GM19239 (cell line): ENCODE data around the gene RTN4RL1.
"Not testable (repeated sequence)": the region's sequence is repeated elsewhere in the genome, so short reads cannot be mapped to it uniquely, and the experiment has no call there.

Experiments used
- DNase-seq: peaks from one replicate; pipeline ENCODE4 v3.0.0; 2011; ENCODE audit warnings: low spot score; ENCODE audit not compliant: insufficient read length
- FAIRE-seq: peaks from 2 replicates; lab custom pipeline; 2011; peaks lifted over from hg19 to GRCh38; lab: Jason Lieb, UNC

The RTN4RL1 gene

DNA sequence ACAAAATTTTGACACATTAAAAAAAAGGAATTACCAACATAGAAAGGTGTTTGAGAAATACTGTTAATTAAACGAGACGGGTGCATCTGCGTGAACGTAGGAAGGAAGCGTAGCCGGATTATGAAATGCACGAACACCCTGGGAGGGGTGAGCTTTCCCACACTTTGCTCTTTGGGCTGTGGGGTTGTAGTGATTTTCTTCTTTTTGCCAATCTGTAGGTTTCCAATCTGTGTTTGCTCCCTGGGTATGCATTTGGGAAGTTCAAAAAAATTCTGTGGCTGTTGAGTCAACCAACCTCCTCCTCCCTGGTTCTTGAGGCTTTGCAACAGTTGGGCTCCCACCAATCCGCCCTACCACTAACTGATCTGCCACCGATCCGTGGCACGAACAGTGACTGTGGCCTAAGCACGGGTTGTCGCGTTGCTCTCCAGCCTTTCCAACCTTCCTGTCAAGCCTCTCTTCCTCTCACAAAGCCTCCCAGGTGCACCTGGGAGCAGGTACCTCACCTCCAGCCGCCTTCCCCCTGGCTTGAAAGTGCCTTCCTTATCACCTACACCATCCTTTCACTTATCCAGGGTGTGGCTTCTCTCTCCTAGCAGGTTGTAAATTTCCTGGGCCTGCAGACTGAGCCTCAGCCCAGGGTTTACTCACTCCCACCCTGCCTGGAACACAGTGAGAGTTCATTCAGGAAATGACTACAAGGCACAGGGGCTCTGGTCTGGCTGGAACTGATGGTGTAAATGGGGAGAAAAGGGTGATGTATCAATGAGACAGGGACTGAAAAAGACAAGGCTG lies 16.6 kb downstream of the RTN4RL1 start:
- DNase-seq (no peak), FAIRE-seq (no peak)

DNA sequence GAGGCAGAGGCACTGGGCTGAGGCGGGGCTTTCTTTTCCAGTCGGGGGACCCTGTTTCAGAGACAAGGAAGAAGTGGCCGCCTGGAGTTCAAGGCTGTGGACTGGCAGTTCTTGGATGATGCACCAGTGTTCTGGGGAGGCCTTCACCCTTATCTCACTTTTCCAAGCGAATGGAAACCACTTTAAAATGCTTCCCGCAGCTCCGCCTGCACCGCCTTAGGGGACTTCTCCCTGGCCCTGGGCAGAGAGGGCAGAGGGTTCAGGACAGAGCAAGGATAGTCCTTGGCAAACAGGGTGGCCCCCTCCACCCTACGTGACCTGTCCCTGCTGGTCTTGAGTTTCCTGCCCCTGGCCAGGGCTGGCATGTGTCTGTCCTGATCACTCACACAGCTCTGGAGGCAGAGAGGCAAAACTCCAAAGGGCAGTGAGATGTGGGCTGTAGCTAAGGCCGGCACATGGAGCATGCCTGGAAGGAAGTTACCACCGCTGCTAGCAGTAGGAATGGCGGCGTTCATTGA lies 20.6 kb downstream of the RTN4RL1 start:
- DNase-seq (no peak), FAIRE-seq (no peak)

DNA sequence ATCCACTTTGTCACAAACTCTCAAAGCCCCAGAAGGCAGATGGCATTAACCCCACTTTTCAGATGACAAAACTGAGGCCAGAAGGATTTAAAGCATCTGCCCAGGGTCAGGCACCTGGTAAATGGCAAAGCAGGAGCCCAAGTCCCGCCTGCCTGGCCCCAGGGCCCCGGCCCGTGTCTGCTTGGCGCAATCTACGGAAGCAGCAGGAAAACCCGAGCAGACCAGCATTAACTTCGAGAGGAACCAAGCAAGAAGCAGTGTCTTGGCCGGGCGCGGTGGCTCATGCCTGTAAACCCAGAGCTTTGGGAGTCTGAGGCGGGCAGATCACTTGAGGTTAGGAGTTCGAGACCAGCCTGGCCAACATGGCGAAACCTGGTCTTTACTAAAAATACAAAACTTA lies 21.6 kb downstream of the RTN4RL1 start:
- DNase-seq (no peak), FAIRE-seq (no peak)

DNA sequence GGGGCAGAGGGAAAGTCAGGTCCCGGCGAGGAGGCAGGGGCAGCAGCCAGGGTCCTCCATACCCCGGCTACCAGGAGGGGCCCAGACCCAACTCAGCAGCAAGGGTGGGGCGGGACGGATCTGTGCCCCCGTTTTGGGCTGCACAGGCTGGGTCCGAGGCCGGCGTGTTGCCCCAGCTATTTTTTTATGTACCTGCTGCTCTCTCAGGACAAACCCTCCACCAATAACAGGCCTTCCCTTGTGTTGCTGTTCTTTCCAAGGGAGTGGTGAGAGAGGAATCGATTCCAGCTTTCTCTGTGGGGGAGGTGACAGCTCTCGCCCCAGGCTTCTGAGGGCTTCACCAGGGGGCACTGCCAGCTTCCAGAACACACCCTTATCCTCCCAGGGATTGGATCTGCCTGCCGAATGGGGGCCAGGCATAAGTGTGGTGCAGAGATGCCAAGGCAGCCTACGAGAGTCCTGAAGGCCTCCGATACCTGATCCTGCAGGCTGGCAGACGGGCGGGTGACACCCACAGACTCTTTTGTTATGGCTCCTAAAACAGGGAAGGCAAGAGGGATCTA lies 22.3 kb downstream of the RTN4RL1 start:
- DNase-seq (no peak), FAIRE-seq (no peak)

DNA sequence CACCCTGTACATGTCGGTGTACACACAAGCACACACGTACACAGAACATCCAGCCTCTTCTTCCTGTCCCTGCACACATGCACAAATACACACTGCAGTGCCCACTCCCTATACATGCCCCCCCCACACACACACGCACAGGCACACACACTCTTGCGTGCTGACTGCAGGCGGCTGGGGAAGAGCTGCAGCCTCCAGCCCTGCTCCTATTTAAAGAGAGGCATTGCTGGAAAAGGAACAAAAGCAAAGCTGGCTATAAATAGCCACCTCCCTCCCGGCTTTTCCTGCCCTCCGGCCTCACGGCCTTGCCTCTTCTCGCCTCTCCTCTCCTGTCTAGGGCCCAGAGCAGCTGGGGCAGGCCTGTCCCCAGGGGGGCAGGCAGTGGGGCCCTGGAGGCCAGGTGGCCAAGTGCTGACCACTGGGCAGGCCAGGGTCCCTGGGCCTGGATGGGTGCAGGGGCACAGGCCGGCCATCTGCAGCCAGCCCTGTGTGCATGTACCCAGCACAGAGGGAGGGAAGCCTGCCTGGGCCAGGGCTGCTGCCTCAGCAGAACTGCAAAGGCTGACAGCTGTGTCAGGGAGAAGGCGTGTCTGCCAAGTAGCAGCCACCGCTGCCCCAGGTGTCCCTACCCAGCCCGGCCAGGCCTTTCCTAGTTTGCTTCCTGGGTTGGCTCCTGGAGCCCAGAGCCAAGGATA lies 25.4 kb downstream of the RTN4RL1 start:
- no peak for DNase-seq
- FAIRE-seq: no peak

DNA sequence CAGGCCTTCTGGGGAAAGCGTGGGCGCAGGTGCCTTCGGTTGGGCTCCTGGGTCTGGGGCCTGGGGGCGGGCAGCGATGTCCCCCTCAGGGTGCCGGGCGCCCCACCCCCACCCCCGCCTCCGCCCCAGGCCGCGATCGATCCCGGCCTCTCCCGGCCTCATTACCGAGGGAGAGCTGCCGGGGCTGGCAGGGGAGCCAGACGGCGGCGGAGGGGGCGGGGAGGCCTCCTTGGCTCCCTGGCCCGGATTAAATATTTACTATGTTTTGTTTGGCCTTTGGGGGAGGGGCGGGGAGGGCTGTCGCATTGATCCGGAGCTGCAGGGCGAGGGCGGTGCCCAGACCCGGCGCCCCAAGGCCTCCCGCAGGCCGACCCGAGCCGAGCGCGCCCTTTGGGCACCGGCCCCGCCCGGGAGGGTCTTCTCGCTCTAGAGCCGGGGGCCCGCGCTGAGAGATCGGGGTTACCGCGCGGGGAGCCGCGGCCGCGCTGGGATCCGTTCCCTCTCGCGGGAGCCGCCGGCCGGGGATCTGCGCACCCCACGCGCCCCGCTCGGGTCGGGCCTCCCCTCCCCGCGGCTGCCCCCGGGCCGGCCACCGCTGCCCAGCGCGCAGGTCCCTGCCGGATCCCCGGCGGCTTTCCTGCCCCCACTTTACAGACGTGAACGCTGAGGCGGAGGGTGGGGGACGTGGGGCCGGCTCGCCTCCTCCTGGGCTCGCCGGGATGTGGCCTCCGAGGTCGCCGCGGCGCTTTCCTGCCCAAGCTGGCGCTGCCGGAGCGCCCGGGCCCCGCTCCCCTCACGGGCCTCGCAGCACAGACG lies 27.0 kb downstream of the RTN4RL1 start:
- DNase-seq (no peak), FAIRE-seq (no peak)

DNA sequence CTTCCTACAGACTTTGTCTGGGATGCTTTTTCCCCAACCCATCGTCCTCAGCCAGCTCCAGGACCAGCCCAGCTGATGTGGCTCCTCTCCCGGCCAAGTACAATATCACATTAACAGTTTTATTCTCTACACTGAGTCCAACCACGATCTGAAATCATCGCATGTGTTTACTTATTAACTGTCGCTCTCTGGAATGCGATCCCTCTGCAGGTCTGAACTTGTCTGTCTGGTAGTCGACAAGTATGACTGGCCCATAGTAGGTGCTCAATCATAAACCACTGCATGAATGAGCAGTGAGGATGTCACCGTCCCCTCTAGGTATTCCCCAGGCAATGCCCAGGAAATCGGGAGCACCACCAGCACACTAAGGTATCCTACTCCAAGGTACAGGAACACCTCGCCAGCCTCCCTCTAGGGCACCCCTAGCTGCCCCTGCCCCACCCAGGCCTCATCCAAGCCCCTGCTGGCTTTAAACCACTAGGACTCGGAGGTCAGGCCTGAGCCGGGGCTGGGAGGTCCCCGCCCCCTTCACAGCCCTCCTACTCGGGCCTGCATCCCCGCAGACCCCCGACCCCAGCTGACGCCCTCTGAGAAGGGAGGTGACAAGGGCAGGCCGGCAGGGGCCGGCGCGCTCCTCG lies 27.7 kb downstream of the RTN4RL1 start:
- DNase-seq: no peak
- no peak for FAIRE-seq

DNA sequence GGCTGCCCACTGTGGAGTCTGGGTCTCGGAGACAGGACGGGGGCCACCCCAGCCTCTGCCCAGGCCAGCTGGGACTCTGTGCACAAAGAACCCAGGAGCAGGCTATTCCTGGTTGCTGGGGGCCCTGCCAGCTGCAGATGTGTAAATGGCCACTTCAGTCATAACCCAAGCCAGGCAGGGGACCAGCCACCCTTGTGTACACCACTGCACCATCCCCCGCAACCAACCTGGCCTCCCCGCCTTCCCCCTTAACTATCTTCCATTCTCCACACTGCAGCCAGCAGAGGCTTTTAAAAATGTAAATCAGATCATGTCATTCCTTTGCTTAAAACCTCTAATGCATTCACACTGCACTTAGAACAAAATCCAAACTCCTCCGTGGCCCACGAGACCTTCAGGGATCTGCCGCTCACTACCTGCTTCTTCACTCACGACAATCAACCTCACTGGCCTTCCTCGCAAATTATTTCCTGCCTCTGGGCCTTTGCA lies 28.3 kb downstream of the RTN4RL1 start:
- no peak for DNase-seq
- FAIRE-seq: no peak

DNA sequence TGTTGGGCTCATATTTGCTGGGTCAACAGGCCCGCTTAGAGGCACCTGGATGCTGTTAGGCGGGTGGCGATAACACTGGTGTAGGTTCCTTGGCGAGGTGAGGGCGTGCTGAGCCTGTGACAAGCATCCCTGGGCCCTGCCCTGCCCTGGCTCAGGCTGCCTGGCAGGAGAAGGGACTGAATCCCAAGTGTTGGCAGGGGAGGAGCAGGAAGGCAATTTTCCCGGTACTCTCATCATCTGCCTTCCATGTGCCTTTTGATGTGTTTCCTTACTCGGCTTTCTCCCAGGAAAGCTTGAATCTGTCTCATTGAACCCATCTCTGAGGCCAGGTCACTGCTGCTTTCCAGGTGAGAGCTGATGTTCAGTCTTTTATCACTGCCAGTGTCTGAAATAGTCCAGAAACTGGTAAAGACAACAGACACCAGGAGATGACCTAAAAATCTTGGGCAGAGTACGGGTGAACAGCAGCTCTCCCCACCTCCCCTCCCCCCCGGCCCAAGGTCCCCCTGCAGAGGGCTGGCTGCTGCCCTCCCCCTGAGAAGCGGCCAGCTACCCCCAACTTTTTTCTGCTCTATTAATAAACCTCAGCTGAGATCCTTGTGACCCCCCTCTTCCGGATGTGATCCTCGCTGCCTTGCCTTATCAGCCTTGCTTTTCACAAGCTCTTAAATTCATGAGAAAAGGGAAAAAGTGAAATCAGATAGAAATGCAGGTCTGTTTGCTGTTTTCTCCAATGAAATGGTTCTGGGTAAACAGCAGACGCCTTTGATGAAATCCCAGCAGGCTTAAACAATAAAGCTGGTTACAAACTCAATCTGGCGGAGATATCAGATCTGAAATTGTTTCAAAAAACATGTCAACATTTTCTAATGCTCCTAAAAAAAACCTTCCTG lies 29.0 kb downstream of the RTN4RL1 start:
- DNase-seq: no peak

DNA sequence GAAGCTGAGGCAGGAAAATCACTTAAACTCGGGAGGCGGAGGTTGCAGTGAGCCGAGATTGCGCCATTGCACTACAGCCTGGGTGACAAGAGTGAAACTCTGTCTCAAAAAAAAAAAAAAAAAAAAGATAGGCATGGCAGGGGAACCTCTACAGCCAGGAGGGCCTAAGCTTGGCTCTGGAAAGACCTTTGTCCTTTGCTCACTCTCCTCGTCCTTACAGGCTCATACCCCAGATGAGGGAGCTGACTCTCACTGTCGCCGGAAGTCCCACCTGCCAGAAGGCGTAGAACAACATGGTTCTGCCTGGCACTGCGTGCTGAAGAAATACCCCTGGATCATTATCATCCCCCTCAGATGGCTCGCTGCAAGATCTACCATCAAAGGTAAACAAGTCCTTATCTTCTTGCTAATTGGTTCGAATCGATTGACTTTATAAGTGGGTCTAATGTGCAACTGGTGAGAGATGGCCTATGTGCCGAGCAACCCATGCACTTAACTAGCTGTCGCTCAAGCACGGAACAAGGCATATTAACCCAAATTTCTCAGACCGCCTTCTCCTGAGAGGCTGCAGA lies 29.7 kb downstream of the RTN4RL1 start:
- FAIRE-seq (no peak), DNase-seq (no peak)

More for the DNA sequence above, 29.0 kb downstream of the RTN4RL1 start:
- no peak for FAIRE-seq

DNA sequence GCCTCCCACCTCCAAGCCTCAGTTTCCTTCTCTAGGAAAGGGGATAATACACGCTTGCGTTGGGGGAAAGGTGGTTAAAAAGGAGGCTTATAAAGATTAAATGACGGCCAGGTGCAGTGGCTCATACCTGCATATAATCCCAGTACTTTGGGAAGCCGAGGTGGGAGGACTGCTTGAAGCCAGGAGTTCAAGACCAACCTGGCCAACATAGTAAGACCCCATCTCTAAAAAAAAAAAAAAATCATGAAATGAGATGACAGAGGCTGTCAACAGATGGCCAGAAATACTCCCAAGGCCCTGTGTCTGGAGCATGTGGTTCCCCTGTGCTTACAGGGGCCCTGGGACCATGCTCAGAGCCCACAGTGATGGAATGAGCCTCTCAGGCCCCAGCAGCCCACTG lies 30.4 kb downstream of the RTN4RL1 start:
- no peak for DNase-seq
- FAIRE-seq: no peak

DNA sequence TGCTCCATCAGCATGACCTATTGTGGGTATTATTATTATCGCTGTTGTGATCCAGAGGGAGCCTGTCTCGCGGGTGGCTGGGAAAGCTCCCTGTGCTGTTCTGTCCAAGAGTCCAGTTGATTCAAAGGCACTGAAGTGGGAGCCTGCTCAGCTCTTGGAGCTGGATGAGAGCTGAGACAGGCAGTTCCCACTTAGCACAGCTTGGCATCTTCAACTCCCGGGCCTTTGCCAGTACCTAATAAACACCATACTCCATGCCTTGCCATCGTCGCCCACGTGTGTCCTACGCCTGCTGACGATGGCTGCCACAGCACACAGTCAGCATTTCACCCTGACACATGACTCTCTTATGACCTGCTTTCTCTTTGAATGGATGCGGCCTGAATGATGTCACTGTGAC lies 32.6 kb downstream of the RTN4RL1 start:
- FAIRE-seq (no peak), DNase-seq (no peak)

DNA sequence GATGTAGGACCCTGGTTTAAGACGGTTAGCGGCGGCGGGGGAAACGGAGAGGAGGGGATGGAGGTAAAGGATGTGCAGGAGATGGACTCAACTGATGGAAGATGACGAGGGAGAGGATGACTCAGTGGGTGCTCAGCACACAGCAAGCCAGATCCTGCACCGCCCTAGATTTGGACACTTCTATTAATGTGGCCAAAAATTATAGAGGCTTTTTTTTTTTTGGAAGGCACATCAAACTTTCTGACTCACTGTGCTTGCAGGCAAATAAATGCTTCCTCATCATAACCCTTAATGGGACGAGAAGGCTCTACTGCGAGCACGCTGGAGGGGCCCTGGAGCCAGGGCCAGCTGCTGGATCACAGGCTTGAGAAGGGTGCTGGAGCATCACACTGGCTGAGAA lies 36.0 kb downstream of the RTN4RL1 start:
- FAIRE-seq (no peak), DNase-seq (no peak)

DNA sequence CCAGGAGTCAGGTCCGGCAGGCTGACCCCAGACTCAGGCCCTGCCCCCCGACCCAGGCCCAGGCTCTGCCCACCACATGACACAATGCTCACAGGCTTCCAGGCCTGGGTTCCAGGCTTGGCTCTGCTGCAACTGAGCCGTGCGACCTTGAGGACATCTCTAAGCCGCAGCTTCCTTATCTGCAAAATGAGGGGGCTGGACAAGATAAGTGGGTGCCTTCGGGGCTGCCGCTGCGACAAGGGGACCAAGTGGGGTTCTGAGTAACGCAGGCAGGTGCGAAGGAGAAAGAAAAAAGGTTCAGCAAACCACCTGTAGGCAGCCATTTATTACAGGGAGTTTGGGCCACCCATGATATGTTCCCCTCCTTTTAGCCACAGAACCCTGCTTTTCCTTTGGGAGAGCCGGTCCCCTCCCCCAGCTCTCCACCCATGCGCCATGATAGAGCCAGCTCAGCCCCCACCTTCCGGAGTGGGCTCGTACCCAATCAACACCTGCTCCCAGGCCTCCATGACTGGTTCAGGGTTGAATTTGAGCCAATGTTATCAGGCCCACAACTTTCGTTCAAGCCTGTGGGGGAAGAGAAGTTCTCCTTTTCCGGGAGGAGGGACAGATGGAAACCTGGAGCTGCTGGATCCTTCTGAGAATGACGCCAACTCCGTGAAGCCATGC lies 38.2 kb downstream of the RTN4RL1 start:
- FAIRE-seq: no peak
- DNase-seq: no peak

DNA sequence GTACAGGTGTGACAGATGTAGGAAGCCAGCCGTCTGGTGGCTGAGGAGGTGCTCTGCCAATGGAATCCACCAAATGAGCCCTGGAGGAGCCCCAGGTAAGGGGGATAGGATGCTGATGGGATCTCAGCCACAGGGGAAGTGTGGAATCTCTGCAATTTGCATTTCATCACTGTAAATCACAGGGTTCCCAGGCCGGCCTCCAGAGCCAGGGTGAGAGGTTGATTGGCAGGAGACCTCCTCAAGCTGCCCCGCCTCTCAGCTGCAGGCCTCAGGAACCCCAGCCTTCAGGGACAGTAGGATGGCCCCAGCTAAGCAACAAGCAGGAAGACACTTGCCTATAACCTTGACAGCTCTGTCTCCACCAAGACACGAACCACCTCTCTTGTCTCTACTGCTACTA lies 39.4 kb downstream of the RTN4RL1 start:
- no peak for FAIRE-seq
- DNase-seq: no peak

DNA sequence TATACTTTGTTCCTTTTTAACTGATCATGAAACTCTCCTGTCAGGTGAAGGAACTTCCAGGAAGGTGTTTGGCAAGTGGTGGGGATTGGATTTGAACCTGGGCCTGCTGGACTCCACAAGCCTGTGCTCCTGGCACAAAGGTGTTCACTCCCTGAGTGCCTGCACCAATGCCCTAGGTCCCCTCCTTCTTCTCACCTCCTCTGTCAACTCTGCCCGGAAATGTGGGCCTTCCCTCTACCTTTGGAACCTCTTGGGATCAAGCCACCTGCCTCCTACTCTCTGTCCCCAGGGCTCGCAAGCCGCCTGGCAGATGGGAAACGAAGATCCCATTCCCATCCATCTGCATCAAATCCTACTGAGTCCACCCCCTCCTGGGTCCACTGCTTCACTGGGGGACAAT lies 40.0 kb downstream of the RTN4RL1 start:
- DNase-seq (no peak), FAIRE-seq (no peak)

DNA sequence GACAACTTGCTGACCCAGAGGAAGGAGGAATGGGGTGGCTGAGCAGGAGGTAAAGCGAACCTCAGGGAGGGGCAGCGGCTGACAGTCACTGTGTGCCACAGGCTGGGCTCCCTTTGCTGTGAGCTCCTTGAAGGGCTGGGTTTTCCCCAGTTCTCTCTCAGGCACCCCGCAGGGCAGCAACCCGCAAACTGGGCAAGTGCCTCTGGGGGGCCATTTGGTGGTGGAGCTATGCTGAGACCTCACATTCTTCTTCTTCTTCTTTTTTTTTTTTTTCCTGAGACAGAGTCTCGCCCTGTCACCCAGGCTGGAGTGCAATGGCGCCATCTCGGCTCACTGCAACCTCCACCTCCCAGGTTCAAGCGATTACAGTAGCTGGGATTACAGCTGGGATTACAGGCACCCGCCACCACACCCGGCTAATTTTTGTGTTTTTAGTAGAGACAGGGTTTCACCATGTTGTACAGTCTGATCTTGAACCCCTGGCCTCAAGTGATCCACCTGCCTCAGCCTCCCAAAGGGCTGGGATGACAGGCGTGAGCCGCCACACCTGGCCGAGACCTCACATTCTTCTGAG lies 42.3 kb downstream of the RTN4RL1 start:
- DNase-seq, FAIRE-seq: not testable (repeated sequence)
